Tibial artery (tissue), 4 donors: Measurements from ENCODE around the gene SEPTIN5.

Source experiments
- DNase-seq, 2 donors: peaks; one replicate each; pipeline ENCODE4 v3.0.0-alpha.2; 2019
- H3K27ac ChIP-seq, 2 donors: fragments of 200-600 bp; sonication (generic) in 1 of 2; 1 replicate in 1 of 2; 2 replicates in 1 of 2; pipeline ENCODE4 v1.5.1; 2018 to 2019; ENCODE audit warnings: mild to moderate bottlenecking in 1 of 2
- H3K27me3 ChIP-seq, 2 donors: fragments of 200-600 bp; sonication (generic) in 1 of 2; one replicate each; pipeline versions ENCODE4 v1.5.1 to v1.6.0; 2016 to 2019
- H3K36me3 ChIP-seq, 3 donors: fragments of 200-600 bp; sonication (generic) in 2 of 3; one replicate each; pipeline ENCODE4 v1.5.1; 2016 to 2019; ENCODE audit warnings: mild to moderate bottlenecking in 2 of 3
- H3K4me1 ChIP-seq, 4 donors: fragments of 200-600 bp; sonication (generic) in 2 of 4; 1 replicate in 3 of 4; 2 replicates in 1 of 4; pipeline ENCODE4 v1.5.1; 2016 to 2019
- H3K4me3 ChIP-seq, 2 donors: fragments of 200-600 bp; sonication (generic) in 1 of 2; 1 replicate in 1 of 2; 2 replicates in 1 of 2; pipeline ENCODE4 v1.5.1; 2018 to 2019; ENCODE audit warnings: mild to moderate bottlenecking in 2 of 2
- H3K9me3 ChIP-seq, 3 donors: fragments of 200-600 bp; sonication (generic) in 1 of 3; one replicate each; pipeline ENCODE4 v1.5.1; 2016 to 2019
- CTCF ChIP-seq, 2 experiments: fragments of 200-600 bp in 1 of 2; fragments of 450-650 bp in 1 of 2; IDR thresholded peaks; one replicate each; pipeline ENCODE4 v1.5.1; 2017 to 2019; ENCODE audit warnings: antibody characterized with exemption in 2 of 2, mild to moderate bottlenecking in 1 of 2, moderate library complexity in 1 of 2
- intact Hi-C: fragments of 100-400 bp; cut with DNase I; formaldehyde crosslinking; loops from one replicate; pipeline ENCODE4 v1.15.0; 2023; ENCODE audit warnings: low total_unique reads

The SEPTIN5 gene

DNA sequence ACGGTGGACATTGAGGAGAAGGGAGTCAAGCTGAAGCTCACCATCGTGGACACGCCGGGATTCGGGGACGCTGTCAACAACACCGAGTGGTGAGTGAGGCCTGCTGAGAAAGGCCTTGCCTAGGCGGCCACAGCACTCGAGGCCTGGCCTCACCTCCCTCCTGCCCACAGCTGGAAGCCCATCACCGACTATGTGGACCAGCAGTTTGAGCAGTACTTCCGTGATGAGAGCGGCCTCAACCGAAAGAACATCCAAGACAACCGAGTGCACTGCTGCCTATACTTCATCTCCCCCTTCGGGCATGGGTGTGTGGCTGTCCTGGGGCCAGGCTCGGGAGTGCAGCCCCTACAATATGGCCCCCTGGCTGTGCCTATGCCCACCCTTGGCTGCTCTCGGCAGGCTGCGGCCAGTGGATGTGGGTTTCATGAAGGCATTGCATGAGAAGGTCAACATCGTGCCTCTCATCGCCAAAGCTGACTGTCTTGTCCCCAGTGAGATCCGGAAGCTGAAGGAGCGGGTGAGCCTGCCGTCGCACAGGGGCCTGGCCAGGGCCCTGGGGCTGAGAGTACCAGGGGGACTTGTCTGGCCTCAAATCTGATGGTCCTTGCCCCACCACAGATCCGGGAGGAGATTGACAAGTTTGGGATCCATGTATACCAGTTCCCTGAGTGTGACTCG is 6.0 kb downstream of the SEPTIN5 start:
- TF ChIP-seq CTCF (IDR thresholded peaks at IDR 0.05): no peak
- intact Hi-C loops: loop anchor here (10.0 kb wide), 1 partner anchor 135 kb away; the partner anchor contains the start of genes GNB1L and RTL10
- H3K27me3 ChIP-seq: no peaks in the 10 kb centered on the region
- peak overlapping the region; percentile 84 to 87 for H3K27ac ChIP-seq
- DNase-seq: no peak
- H3K36me3 ChIP-seq: peaks cover 0 to 32% (median 32%) of the 10 kb centered on the region in 3 donors
- no peaks in the 10 kb centered on the region for H3K9me3 ChIP-seq
- peaks cover 0 to 31% (median 25%) of the 10 kb centered on the region in 4 donors for H3K4me1 ChIP-seq
- no peak overlapping the region for H3K4me3 ChIP-seq

DNA sequence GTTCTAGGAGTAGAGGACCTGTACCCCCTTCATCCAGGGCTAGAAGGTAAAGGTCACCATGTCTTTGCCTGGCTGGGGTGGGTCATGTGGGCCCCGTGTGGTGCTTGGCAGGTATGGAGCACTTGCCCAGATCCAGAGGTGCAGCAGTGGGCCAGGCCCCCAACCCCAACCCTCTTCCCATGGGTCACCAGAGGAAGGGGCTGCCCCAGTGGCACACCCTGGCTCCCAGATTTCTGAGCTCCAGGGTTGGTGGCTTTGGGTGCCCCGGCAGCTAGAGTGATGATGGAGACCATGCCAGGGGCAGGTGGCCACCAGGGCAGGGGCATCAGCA is 6.7 kb downstream of the SEPTIN5 start:
- Histone ChIP-seq H3K4me3 (no peak overlapping the region), H3K27me3 (no peaks in the 10 kb centered on the region)
- intact Hi-C loops: loop anchor here (10.0 kb wide), 1 partner anchor 134 kb away; the partner anchor contains the start of genes GNB1L and RTL10

GRCh38 chr22:19721330-19722177 is 7.3 kb downstream of the SEPTIN5 start:
- intact Hi-C loops: loop anchor here (10.0 kb wide), 1 partner anchor 133 kb away; the partner anchor contains the start of genes GNB1L and RTL10
- H3K4me3 ChIP-seq: no peak overlapping the region
- no peaks in the 10 kb centered on the region for H3K27me3 ChIP-seq
- no peaks in the 10 kb centered on the region for H3K9me3 ChIP-seq
- H3K36me3 ChIP-seq: peaks cover 0 to 32% (median 32%) of the 10 kb centered on the region in 3 donors
- no peak for DNase-seq
- H3K4me1 ChIP-seq: peaks cover 0 to 29% (median 23%) of the 10 kb centered on the region in 4 donors
- TF ChIP-seq CTCF (IDR thresholded peaks at IDR 0.05): no peak
- H3K27ac ChIP-seq: no peak overlapping the region

More for the DNA sequence above, 6.7 kb downstream of the SEPTIN5 start:
- Histone ChIP-seq H3K4me1 (peaks cover 0 to 29% (median 23%) of the 10 kb centered on the region in 4 donors), H3K9me3 (no peaks in the 10 kb centered on the region), H3K36me3 (peaks cover 0 to 32% (median 32%) of the 10 kb centered on the region in 3 donors), H3K27ac (no peak overlapping the region)
- TF ChIP-seq CTCF (IDR thresholded peaks at IDR 0.05): no peak
- no peak for DNase-seq

DNA sequence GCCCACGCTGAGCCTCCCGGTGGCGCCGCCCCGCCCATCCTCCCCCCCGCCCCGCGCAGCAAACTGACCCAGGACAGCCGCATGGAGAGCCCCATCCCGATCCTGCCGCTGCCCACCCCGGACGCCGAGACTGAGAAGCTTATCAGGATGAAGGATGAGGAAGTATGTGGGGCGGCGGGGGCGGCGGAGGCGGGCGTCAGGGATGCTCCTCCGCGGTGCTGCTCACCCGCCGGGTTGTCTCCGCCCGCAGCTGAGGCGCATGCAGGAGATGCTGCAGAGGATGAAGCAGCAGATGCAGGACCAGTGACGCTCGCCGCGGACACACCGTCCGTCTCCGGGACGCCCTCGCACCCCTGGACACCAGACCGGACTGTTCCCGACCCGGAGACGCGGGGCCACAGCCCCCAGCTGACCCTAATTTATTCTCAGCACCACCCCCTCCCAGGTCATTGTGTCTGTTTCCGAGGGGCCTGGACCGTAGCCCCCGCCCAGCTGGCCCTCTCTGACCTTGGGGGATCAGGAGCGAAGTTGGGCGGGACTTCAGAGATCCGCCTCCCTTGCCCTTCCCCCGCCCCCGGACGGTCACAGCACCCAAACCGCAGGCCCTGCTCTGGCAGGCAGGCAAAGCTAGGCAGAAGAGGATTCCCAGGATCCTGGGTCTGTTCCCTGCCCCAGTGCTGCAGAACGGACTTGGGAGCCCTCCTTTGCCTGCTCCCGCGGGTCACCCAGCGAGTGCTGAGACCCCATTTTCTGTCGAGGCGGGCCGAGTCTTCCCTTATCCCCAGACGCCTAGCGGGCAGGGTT is 8.1 kb downstream of the SEPTIN5 start:
- Histone ChIP-seq H3K27me3 (no peaks in the 10 kb centered on the region), H3K36me3 (peaks cover 0 to 32% (median 32%) of the 10 kb centered on the region in 3 donors), H3K27ac (no peak overlapping the region), H3K9me3 (no peaks in the 10 kb centered on the region), H3K4me1 (peaks cover 0 to 26% (median 20%) of the 10 kb centered on the region in 4 donors), H3K4me3 (no peak overlapping the region)
- no peak for DNase-seq
- intact Hi-C loops: loop anchor here (10.0 kb wide), 1 partner anchor 132 kb away; the partner anchor contains the start of genes GNB1L and RTL10
- no peak for TF ChIP-seq CTCF (IDR thresholded peaks at IDR 0.05)

- H3K9me3 ChIP-seq: no peaks in the 10 kb centered on the region
- intact Hi-C loops: loop anchor here (10.0 kb wide), 1 partner anchor 132 kb away; the partner anchor contains the start of genes GNB1L and RTL10
- H3K4me1 ChIP-seq: peaks cover 0 to 21% (median 15%) of the 10 kb centered on the region in 4 donors
- no peak overlapping the region for H3K27ac ChIP-seq
- DNase-seq: no peak
- H3K4me3 ChIP-seq: no peak overlapping the region
- H3K27me3 ChIP-seq: no peaks in the 10 kb centered on the region
- no peak for TF ChIP-seq CTCF (IDR thresholded peaks at IDR 0.05)
- peaks cover 0 to 32% (median 32%) of the 10 kb centered on the region in 3 donors for H3K36me3 ChIP-seq
These were observed 8.6 kb downstream of the SEPTIN5 start for GRCh38 chr22:19722982-19723231.
